IPS DF 6.9 (cell line): ENCODE results near the gene C4B.
"Not testable (repeated sequence)": the region's sequence is repeated elsewhere in the genome, so short reads cannot be mapped to it uniquely, and the experiment has no call there.

Experiments used
- DNase-seq: peaks from one replicate; pipeline ENCODE4 v3.0.0-alpha.2; 2013; ENCODE audit warnings: low read depth, low spot score
- H3K27ac ChIP-seq: one replicate; pipeline ENCODE4 v1.5.1; 2013; ENCODE audit warnings: low read length, control low read depth
- H3K27me3 ChIP-seq: 2 replicates; pipeline ENCODE4 v1.6.1; 2013; ENCODE audit warnings: mild to moderate bottlenecking, low read length; ENCODE audit not compliant: control insufficient read depth, insufficient read depth
- H3K36me3 ChIP-seq: 2 replicates; pipeline ENCODE4 v1.6.1; 2013; ENCODE audit warnings: low read length; ENCODE audit not compliant: control insufficient read depth, insufficient read depth
- H3K4me1 ChIP-seq: 2 replicates; pipeline ENCODE4 v1.6.1; 2013; ENCODE audit warnings: low read length; ENCODE audit not compliant: control insufficient read depth, insufficient read depth
- H3K4me3 ChIP-seq: 2 replicates; pipeline ENCODE4 v1.5.1; 2013; ENCODE audit warnings: mild to moderate bottlenecking, low read length
- H3K9me3 ChIP-seq: 2 replicates; pipeline ENCODE4 v1.6.1; 2013; ENCODE audit warnings: low read length, inconsistent platforms; ENCODE audit not compliant: control insufficient read depth, insufficient read depth
- WGBS: extraction: QIAGEN DNeasy Blood & Tissue Kit; methylation state at CpG from one replicate; pipeline ENCODE4 v1.1.7; 2013; ENCODE audit warnings: mixed read lengths, missing lambda C conversion rate; ENCODE audit not compliant: insufficient read length, insufficient coverage; 5-methylcytosine and 5-hydroxymethylcytosine counted together

C4B gene

DNA sequence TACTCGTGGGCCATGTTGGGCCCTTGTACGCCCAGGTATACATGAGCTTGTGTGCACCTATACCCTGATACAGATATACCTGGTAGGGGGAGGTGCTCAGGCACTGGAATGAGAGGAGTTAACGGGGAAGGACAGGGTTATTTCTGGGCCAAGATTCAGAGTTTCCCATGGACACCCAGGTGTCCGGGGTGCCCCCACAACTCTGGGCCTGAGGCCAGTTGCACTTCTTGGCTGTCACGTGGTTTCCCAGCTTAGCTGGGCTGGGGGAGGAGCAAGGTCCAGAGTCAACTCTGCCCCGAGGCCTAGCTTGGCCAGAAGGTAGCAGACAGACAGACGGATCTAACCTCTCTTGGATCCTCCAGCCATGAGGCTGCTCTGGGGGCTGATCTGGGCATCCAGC, 32.9 kb upstream of the C4B start, which contains the start of gene C4A:
Gene C4A (plus strand): TSS at position 314 of the 400 bp plus-strand sequence. CDS start 51 bp downstream, at position 365.
- H3K4me3 ChIP-seq, DNase-seq, H3K4me1 ChIP-seq, H3K27me3 ChIP-seq, H3K27ac ChIP-seq, H3K36me3 ChIP-seq, H3K9me3 ChIP-seq: not testable (repeated sequence)
- WGBS, result no CpG with 5 or more reads among the region's 7 CpGs

DNA sequence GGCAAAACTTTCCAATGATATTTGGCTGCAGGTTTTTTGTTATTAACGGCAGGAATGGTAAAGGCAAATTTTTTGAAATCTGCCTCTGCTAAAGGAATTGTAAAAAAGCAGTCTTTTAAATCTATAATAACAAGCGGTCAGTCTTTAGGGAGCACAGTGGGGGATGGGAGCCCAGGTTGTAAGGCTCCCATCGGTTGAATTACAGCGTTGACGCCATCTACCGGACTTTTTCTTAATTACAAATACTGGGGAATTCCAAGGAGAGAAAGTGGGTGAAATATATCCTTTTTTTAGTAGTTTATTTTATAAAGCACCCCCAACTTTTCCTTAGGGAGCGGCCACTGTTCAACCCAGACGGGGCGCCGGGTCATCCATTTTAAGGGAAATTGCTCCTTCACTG, 25.2 kb upstream of the C4B start:
- H3K9me3 ChIP-seq, H3K4me1 ChIP-seq, H3K27me3 ChIP-seq, H3K27ac ChIP-seq, H3K4me3 ChIP-seq, H3K36me3 ChIP-seq, DNase-seq: not testable (repeated sequence)
- WGBS, result no CpG with 5 or more reads among the region's 10 CpGs

DNA sequence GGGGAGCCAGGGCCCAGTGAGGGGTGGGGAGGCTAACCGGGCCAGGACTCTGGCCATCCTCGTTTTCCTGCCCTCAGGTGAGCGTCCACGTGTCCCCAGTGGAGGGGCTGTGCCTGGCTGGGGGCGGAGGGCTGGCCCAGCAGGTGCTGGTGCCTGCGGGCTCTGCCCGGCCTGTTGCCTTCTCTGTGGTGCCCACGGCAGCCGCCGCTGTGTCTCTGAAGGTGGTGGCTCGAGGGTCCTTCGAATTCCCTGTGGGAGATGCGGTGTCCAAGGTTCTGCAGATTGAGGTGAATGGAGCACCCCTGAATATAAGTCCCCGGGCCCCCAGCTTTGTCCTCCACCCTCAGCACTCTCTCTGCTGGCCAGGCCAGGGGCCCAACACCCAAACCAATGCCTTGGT, 20.2 kb upstream of the C4B start:
- not testable (repeated sequence) for H3K4me1 ChIP-seq, H3K27ac ChIP-seq, H3K27me3 ChIP-seq, H3K4me3 ChIP-seq, H3K36me3 ChIP-seq, DNase-seq, H3K9me3 ChIP-seq
- WGBS, result no CpG with 5 or more reads among the region's 14 CpGs

DNA sequence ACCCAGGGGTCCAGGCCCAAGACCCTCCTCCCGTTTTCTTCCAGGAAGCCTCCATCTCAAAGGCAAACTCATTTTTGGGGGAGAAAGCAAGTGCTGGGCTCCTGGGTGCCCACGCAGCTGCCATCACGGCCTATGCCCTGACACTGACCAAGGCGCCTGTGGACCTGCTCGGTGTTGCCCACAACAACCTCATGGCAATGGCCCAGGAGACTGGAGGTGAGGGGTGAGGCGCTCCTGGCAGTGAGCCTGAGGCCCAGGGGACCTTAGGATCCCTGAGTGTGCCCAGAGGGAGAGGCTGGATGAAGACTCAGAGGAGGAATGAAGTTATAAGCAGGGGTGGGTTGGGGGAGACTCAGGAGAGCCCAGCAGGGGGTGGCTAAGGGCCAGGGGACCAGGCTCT, 18.2 kb upstream of the C4B start:
- H3K4me1 ChIP-seq, H3K4me3 ChIP-seq, H3K27me3 ChIP-seq, H3K9me3 ChIP-seq, H3K36me3 ChIP-seq, H3K27ac ChIP-seq, DNase-seq: not testable (repeated sequence)
- no CpG with 5 or more reads among the region's 6 CpGs for WGBS

DNA sequence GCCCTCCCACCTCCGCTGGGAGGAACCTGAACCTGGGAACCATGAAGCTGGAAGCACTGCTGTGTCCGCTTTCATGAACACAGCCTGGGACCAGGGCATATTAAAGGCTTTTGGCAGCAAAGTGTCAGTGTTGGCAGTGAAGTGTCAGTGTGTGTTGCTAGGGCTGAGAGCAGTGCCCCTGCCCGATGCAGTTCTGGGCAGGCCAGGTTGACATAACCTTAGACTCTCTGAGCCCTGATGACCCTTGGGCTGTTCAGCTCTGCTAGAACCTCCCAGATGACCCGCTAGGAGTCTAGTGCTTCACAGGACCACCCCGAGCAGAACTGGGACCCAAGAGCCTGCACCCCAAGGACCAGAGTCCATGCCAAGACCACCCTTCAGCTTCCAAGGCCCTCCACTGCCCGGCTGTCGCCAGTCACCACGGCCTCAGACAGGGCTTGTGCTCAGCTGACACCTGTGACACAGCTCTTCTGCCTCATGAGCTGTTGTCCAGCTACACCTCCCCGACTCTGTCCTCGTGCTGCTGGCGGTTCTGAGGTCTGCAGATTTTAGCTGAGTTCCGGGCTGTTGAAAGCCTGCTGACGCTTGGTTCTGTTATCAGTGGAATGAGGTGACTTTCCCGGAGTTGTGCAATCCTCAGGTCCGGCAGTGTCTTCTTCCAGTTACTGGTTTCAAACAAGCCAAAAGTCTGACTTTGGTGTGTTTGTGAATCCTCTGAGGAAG, 11.9 kb upstream of the C4B start:
- not testable (repeated sequence) for H3K36me3 ChIP-seq, H3K9me3 ChIP-seq
- WGBS, result no CpG with 5 or more reads among the region's 15 CpGs

DNA sequence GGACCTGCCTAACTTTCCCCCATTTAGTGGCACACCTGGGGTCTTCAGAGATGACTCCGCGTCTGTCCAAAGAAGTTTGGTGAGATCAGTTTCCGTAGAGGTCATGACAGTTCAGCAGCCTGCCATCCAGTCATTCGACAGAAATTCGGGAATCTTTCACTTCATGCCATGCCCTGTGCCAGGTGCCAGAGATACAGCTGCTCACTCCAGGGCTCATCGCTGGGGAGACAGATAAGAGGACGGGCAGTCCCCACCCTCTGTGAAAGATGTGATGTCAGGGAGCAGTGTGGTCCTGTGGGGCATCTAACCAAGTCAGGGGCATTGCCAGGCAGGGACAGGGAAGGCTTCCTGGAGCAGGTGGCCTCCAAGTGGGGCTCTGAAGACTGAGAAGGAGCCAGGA, 11.3 kb upstream of the C4B start:
- not testable (repeated sequence) for H3K4me1 ChIP-seq, H3K36me3 ChIP-seq, H3K4me3 ChIP-seq, H3K9me3 ChIP-seq, H3K27ac ChIP-seq, H3K27me3 ChIP-seq, DNase-seq
- WGBS, result no CpG with 5 or more reads among the region's 7 CpGs

More for the DNA sequence above, 11.9 kb upstream of the C4B start:
- DNase-seq, H3K27ac ChIP-seq, H3K4me3 ChIP-seq, H3K27me3 ChIP-seq, H3K4me1 ChIP-seq: not testable (repeated sequence)

DNA sequence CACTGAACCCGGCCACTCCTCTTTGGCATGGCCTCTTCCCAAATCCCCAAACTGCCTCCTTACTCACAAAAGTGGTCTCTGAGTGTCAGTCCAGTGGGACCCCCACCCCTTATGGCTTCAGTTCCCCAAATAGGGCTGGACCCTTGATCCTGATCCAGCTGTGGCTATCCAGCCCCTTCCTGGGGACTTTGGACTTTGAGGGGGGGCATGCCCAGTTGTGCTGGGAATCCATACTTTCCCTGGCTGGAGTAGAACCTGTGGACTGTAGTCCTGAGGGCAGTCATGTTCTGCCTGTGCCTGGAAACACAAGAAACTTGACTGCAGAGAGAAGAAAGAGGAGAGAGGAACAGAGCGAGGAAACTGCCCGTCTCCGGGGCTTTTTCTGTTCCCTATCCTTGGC, 10.2 kb upstream of the C4B start:
- H3K27ac ChIP-seq, H3K4me1 ChIP-seq, DNase-seq, H3K27me3 ChIP-seq, H3K9me3 ChIP-seq, H3K4me3 ChIP-seq, H3K36me3 ChIP-seq: not testable (repeated sequence)
- no CpG with 5 or more reads among the region's 4 CpGs for WGBS

DNA sequence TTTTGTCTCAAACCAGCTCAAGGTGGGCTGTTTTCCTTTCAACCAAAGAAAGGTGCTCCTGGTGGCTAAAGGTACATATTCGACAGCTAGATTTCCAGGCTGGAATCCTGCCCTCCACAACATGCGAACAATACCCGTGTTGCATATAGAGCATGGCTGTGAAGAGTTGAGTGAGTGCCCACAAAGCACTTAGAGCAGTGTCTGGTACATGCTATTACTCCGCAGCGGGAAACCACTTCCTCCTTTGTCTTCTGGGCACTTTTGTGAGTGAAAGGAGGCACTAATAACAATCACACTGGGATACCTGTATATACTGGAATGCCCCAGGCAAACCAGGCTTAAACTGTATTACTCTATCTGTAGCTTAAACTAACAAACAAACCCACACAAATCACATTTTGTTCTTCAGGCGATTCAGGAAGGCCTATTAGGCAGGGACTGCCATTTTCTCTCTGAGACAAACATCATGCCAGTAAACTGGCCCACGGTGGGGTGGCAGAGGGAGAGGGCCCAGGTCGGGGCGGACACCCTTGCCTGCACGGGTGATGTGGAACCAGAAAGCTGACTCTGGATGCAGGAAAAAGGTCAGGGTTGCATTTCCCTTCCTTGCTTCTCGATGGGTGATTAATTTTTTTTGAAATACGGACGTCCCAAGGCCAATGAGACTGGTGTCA, 9.6 kb upstream of the C4B start:
- H3K27me3 ChIP-seq, H3K4me3 ChIP-seq, H3K27ac ChIP-seq, H3K9me3 ChIP-seq, DNase-seq, H3K4me1 ChIP-seq, H3K36me3 ChIP-seq: not testable (repeated sequence)
- no CpG with 5 or more reads among the region's 13 CpGs for WGBS

DNA sequence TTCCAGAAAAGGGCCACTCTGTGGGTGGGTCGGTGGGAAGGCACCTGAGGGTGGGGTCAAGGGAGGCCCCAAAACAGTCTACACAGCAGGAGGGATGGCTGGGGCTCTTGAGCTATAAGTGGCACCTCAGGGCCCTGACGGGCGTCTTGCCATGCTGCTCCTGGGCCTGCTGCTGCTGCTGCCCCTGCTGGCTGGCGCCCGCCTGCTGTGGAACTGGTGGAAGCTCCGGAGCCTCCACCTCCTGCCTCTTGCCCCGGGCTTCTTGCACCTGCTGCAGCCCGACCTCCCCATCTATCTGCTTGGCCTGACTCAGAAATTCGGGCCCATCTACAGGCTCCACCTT, 9.1 kb upstream of the C4B start:
- not testable (repeated sequence) for DNase-seq, H3K27ac ChIP-seq, H3K9me3 ChIP-seq, H3K27me3 ChIP-seq, H3K36me3 ChIP-seq, H3K4me3 ChIP-seq, H3K4me1 ChIP-seq
- no CpG with 5 or more reads among the region's 9 CpGs for WGBS

DNA sequence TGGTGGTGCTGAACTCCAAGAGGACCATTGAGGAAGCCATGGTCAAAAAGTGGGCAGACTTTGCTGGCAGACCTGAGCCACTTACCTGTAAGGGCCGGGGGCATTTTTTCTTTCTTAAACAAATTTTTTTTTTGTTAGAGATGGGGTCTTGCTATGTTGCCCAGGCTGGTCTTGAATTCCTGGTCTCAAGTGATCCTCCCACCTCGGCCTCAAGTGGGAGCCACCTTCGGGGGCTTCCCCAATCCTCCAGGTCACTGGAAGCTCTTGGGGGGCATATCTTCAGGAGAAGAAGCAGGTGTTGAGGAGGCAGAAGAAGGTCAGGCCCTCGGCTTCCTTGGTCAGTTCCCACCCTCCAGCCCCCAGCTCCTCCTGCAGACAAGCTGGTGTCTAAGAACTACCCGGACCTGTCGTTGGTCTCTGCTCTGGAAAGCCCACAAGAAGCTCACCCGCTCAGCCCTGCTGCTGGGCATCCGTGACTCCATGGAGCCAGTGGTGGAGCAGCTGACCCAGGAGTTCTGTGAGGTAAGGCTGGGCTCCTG, 8.5 kb upstream of the C4B start:
- not testable (repeated sequence) for DNase-seq

DNA sequence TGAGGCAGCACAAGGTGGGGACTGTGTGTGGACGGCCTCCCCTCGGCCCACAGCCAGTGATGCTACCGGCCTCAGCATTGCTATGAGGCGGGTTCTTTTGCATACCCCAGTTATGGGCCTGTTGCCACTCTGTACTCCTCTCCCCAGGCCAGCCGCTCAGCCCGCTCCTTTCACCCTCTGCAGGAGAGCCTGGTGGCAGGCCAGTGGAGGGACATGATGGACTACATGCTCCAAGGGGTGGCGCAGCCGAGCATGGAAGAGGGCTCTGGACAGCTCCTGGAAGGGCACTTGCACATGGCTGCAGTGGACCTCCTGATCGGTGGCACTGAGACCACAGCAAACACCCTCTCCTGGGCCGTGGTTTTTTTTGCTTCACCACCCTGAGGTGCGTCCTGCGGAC, 7.5 kb upstream of the C4B start:
- not testable (repeated sequence) for H3K27me3 ChIP-seq, H3K36me3 ChIP-seq, H3K27ac ChIP-seq, H3K4me3 ChIP-seq, DNase-seq, H3K9me3 ChIP-seq, H3K4me1 ChIP-seq
- WGBS, result no CpG with 5 or more reads among the region's 12 CpGs

More for the DNA sequence above, 8.5 kb upstream of the C4B start:
- H3K4me3 ChIP-seq, H3K9me3 ChIP-seq, H3K36me3 ChIP-seq, H3K27ac ChIP-seq, H3K4me1 ChIP-seq, H3K27me3 ChIP-seq: not testable (repeated sequence)
- no CpG with 5 or more reads among the region's 8 CpGs for WGBS
